ENCODE data around the gene NIPA2.

DNA sequence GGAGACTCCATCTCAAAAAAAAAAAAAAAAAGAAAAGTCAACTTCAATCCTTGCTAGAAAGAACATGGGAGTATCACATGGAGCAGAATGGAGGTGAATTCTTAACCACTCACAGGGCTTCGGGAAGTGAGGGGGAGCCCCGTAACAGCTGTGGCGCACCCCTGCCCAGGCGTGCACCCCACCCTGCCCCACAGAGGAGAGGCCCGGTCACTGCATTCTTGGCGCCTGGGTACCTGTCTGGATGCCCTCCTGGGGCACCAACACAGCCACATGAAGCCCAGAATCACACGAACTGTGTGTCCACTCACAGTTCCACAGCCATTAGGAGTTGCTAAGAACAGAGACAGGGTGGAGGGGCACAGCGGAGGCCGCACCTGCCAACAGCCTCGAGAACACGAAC, 51.8 kb downstream of the NIPA2 start:
- TF ChIP-seq, protein P1, sequence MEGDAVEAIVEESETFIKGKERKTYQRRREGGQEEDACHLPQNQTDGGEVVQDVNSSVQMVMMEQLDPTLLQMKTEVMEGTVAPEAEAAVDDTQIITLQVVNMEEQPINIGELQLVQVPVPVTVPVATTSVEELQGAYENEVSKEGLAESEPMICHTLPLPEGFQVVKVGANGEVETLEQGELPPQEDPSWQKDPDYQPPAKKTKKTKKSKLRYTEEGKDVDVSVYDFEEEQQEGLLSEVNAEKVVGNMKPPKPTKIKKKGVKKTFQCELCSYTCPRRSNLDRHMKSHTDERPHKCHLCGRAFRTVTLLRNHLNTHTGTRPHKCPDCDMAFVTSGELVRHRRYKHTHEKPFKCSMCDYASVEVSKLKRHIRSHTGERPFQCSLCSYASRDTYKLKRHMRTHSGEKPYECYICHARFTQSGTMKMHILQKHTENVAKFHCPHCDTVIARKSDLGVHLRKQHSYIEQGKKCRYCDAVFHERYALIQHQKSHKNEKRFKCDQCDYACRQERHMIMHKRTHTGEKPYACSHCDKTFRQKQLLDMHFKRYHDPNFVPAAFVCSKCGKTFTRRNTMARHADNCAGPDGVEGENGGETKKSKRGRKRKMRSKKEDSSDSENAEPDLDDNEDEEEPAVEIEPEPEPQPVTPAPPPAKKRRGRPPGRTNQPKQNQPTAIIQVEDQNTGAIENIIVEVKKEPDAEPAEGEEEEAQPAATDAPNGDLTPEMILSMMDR (conservative IDR thresholded peaks at IDR 0.05 in 1 of 2, IDR thresholded peaks at IDR 0.05 in 1 of 2; ENCODE audit: low read depth in 1 of 2, low read length in 2 of 2) = no peak
- no peak for TF ChIP-seq EZH2 (IDR thresholded peaks at IDR 0.05; ENCODE audit: low read length, missing control alignments)
